Thoracic aorta (tissue), 2 donors: ENCODE measurements around the gene NT5C1B. TPM values are rescaled to one million over a fixed set of nuclear protein-coding genes. Genes with fewer than 3 reads are reported as not detected.

Experiments
- ATAC-seq: fragments of 150-250 bp; one replicate; pipeline ENCODE4 v1.8.0; 2017; ENCODE audit warnings: low read depth; ENCODE audit not compliant: insufficient number of reproducible peaks, low FRiP score
- DNase-seq: peaks from one replicate; pipeline ENCODE4 v3.0.0-alpha.2; 2020; ENCODE audit warnings: low spot score
- H3K27ac ChIP-seq, 2 donors: fragments of 200-600 bp; sonication (generic); 1 replicate in 1 of 2; 2 replicates in 1 of 2; pipeline ENCODE4 v1.5.1; 2016; ENCODE audit warnings: mild to moderate bottlenecking in 2 of 2, moderate library complexity in 2 of 2
- H3K27me3 ChIP-seq: fragments of 200-600 bp; sonication (generic); replicated peaks from 2 replicates; pipeline ENCODE4 v1.6.0; 2016; ENCODE audit warnings: mild to moderate bottlenecking; ENCODE audit not compliant: insufficient read depth
- H3K36me3 ChIP-seq: fragments of 200-600 bp; sonication (generic); one replicate; pipeline ENCODE4 v1.5.1; 2016
- H3K4me1 ChIP-seq, 2 donors: fragments of 200-600 bp; sonication (generic); 1 replicate in 1 of 2; 2 replicates in 1 of 2; pipeline versions ENCODE4 v1.5.1 to v1.6.0; 2016; ENCODE audit warnings: low read depth in 2 of 2, mild to moderate bottlenecking in 1 of 2; ENCODE audit not compliant: control insufficient read depth in 1 of 2
- H3K4me3 ChIP-seq: fragments of 200-600 bp; sonication (generic); 2 replicates; pipeline ENCODE4 v1.5.1; 2016; ENCODE audit warnings: mild to moderate bottlenecking
- H3K9me3 ChIP-seq: fragments of 200-600 bp; sonication (generic); 2 replicates; pipeline ENCODE4 v1.5.1; 2016
- total RNA-seq, 2 donors: library from RNA; depleted of rRNA; stranded (reverse); fragments of >200 nt; gene quantifications; one replicate each; pipeline versions ENCODE4 v1.1.0 to v1.2.3, GENCODE V29; 2016
- TF ChIP-seq, protein P1 (sequence below): fragments of 200-600 bp; sonication (generic); IDR thresholded peaks from one replicate; pipeline ENCODE4 v1.5.1; 2019; ENCODE audit warnings: antibody characterized with exemption

The NT5C1B gene
- total RNA-seq, 2 donors from 2014 or later, result not detected

DNA sequence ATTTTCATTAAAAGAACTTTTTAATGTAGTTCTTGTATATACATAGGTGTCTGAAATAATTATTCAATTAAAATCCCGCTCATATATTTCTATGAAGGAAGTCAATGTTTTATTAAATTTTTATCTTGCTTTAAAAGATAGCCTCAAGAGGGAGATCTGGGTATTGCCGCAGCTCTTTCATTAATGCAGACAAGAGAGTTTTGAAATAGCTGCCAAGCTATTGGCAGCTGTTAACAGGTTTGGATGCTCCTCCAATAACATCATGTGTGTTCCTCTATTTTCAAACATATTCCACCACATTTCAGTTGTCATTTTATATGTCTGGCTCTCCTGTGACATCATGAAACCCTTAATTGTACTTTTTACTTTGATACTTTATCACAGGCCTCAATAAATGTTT lies 12.9 kb upstream of the NT5C1B start:
- ATAC-seq (no peak), DNase-seq (no peak)
- TF ChIP-seq, protein P1, sequence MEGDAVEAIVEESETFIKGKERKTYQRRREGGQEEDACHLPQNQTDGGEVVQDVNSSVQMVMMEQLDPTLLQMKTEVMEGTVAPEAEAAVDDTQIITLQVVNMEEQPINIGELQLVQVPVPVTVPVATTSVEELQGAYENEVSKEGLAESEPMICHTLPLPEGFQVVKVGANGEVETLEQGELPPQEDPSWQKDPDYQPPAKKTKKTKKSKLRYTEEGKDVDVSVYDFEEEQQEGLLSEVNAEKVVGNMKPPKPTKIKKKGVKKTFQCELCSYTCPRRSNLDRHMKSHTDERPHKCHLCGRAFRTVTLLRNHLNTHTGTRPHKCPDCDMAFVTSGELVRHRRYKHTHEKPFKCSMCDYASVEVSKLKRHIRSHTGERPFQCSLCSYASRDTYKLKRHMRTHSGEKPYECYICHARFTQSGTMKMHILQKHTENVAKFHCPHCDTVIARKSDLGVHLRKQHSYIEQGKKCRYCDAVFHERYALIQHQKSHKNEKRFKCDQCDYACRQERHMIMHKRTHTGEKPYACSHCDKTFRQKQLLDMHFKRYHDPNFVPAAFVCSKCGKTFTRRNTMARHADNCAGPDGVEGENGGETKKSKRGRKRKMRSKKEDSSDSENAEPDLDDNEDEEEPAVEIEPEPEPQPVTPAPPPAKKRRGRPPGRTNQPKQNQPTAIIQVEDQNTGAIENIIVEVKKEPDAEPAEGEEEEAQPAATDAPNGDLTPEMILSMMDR, result no peak
- H3K27ac ChIP-seq, result no peak overlapping the region
- no peaks in the 10 kb centered on the region for H3K27me3 ChIP-seq
- no peaks in the 10 kb centered on the region for H3K36me3 ChIP-seq
- H3K9me3 ChIP-seq, result no peaks in the 10 kb centered on the region
- H3K4me3 ChIP-seq, result no peak overlapping the region
- peaks cover 14 to 45% of the 10 kb centered on the region in 2 donors for H3K4me1 ChIP-seq

GRCh38 chr2:18600255-18600613 lies 10.9 kb upstream of the NT5C1B start:
- TF ChIP-seq, protein P1, result no peak
- DNase-seq (no peak), ATAC-seq (no peak)
- H3K4me1 ChIP-seq, result peaks cover 14 to 39% of the 10 kb centered on the region in 2 donors
- H3K27ac ChIP-seq, result no peak overlapping the region
- H3K36me3 ChIP-seq, result no peaks in the 10 kb centered on the region
- no peak overlapping the region for H3K4me3 ChIP-seq
- no peaks in the 10 kb centered on the region for H3K9me3 ChIP-seq
- no peaks in the 10 kb centered on the region for H3K27me3 ChIP-seq

- Histone ChIP-seq H3K9me3 (no peaks in the 10 kb centered on the region), H3K27me3 (no peaks in the 10 kb centered on the region), H3K27ac (peak overlapping the region; percentile 20 to 51), H3K36me3 (no peaks in the 10 kb centered on the region), H3K4me1 (peaks cover 11 to 34% of the 10 kb centered on the region in 2 donors), H3K4me3 (no peak overlapping the region)
- ATAC-seq (no peak), DNase-seq (no peak)
- TF ChIP-seq, protein P1, result no peak
Measured at GRCh38 chr2:18599509-18600254, 10.3 kb upstream of the NT5C1B start.

- no peak for DNase-seq
- Histone ChIP-seq H3K27me3 (no peaks in the 10 kb centered on the region), H3K4me3 (no peak overlapping the region), H3K4me1 (peaks cover 9 to 26% of the 10 kb centered on the region in 2 donors), H3K9me3 (no peaks in the 10 kb centered on the region), H3K36me3 (no peaks in the 10 kb centered on the region), H3K27ac (peak overlapping the region; percentile 20 to 51)
- no peak for ATAC-seq
- TF ChIP-seq, protein P1, result no peak
Measured at GRCh38 chr2:18598848-18599484, 9.6 kb upstream of the NT5C1B start.

DNA sequence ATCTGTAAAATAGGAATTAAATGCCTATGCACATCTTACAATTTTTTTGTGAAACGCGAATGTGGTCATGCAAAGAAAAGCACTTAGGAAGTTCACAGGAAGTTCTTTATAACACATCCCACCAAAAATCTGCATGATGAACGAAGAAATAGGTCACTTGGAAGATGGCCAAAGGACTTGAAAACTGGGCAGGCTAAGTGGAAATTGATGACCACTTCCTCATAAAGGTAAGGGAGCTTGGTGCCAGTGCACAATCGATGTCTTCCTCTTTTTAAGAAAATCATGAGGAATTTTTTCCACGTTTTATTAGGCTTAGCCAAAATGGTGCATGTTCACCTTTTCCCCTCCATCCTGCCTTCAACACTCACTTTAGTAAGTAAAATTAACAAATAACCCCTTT lies 8.2 kb upstream of the NT5C1B start:
- TF ChIP-seq, protein P1, result no peak
- DNase-seq, result no peak
- H3K4me3 ChIP-seq, result no peak overlapping the region
- no peaks in the 10 kb centered on the region for H3K36me3 ChIP-seq
- no peak overlapping the region for H3K27ac ChIP-seq
- no peak for ATAC-seq
- no peaks in the 10 kb centered on the region for H3K27me3 ChIP-seq
- no peaks in the 10 kb centered on the region for H3K9me3 ChIP-seq
- peaks cover 5 to 19% of the 10 kb centered on the region in 2 donors for H3K4me1 ChIP-seq
